ENCODE results near the gene AARS2.

Gene AARS2

GRCh38 chr6:44301106-44301505 is 12.0 kb downstream of the AARS2 start:
- DNase-seq (ENCODE audit: low read depth in 2 of 2) = no peak

- no peak for DNase-seq (ENCODE audit: low read depth in 2 of 2)
These were observed 12.8 kb downstream of the AARS2 start for GRCh38 chr6:44300292-44300823.

GRCh38 chr6:44298864-44299263 is 14.3 kb downstream of the AARS2 start:
- DNase-seq (ENCODE audit: low read depth in 2 of 2) = no peak

GRCh38 chr6:44298055-44298803 is 14.9 kb downstream of the AARS2 start:
- DNase-seq (ENCODE audit: low read depth in 2 of 2) = no peak

GRCh38 chr6:44297063-44298038 is 15.8 kb downstream of the AARS2 start:
- peak in 1 of 2 donors; percentile 31 for DNase-seq (ENCODE audit: low read depth in 2 of 2)

GRCh38 chr6:44294832-44295791 is 18.0 kb downstream of the AARS2 start:
- DNase-seq (ENCODE audit: low read depth in 2 of 2) = no peak

GRCh38 chr6:44292661-44293365 is 20.3 kb downstream of the AARS2 start:
- no peak for DNase-seq (ENCODE audit: low read depth in 2 of 2)

GRCh38 chr6:44291841-44292240 is 21.3 kb downstream of the AARS2 start:
- no peak for DNase-seq (ENCODE audit: low read depth in 2 of 2)

GRCh38 chr6:44289726-44290260 is 23.4 kb downstream of the AARS2 start:
- no peak for DNase-seq (ENCODE audit: low read depth in 2 of 2)

GRCh38 chr6:44286747-44287146 is 26.4 kb downstream of the AARS2 start:
- no peak for DNase-seq (ENCODE audit: low read depth in 2 of 2)

GRCh38 chr6:44286285-44286565 is 26.9 kb downstream of the AARS2 start:
- no peak for DNase-seq (ENCODE audit: low read depth in 2 of 2)

GRCh38 chr6:44285552-44286284 is 27.4 kb downstream of the AARS2 start:
- DNase-seq (ENCODE audit: low read depth in 2 of 2) = no peak

- no peak for DNase-seq (ENCODE audit: low read depth in 2 of 2)
These were observed 28.3 kb downstream of the AARS2 start for GRCh38 chr6:44284867-44285266.

GRCh38 chr6:44284121-44284520 is 29.0 kb downstream of the AARS2 start:
- DNase-seq (ENCODE audit: low read depth in 2 of 2) = no peak

- DNase-seq (ENCODE audit: low read depth in 2 of 2) = no peak
These were observed 34.1 kb downstream of the AARS2 start for GRCh38 chr6:44278774-44279697.

GRCh38 chr6:44278315-44278714 is 34.8 kb downstream of the AARS2 start:
- no peak for DNase-seq (ENCODE audit: low read depth in 2 of 2)

- DNase-seq (ENCODE audit: low read depth in 2 of 2) = no peak
These were observed 35.4 kb downstream of the AARS2 start for GRCh38 chr6:44277763-44278162.

- DNase-seq (ENCODE audit: low read depth in 2 of 2) = no peak
These were observed 36.2 kb downstream of the AARS2 start for GRCh38 chr6:44276667-44277640.
